ENCODE measurements around the gene ZNF710.

Gene ZNF710

GRCh38 chr15:90031231-90031791 lies 30.2 kb downstream of the ZNF710 start:
- DNase-seq = peak in 4 of 42 donors; percentile 5 to 34 (median 24)

DNA sequence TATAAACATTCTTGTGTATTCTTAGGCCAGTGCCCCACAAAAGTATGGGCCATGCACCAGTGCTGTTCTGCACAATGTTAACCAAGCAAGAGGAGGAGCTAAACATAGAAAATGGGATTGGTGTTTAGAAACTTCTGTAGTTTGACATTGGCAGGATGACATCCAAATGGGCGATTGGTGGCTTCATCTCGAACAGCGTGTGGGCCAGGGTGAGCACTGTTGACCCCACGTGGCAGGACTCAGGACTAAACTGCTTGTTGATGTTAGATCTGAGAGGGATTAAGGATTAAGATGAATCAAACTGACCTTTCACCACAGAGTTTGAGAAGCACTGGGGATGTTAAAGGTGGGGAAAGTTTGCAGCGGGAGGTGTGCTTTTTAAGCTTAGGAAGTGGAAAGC lies 31.9 kb downstream of the ZNF710 start:
- intact Hi-C loops (cut with DNase I) = no loop called here
- peak in 4 of 42 donors; percentile 8 to 35 (median 11) for DNase-seq

More at GRCh38 chr15:90031231-90031791, 30.2 kb downstream of the ZNF710 start:
- intact Hi-C loops (cut with DNase I) = no loop called here

- intact Hi-C loops (cut with DNase I) = no loop called here
- DNase-seq = peak in 3 of 42 donors; percentile 15 to 37 (median 18)
These were observed 32.3 kb downstream of the ZNF710 start for GRCh38 chr15:90033448-90033847.

GRCh38 chr15:90035095-90035839 lies 34.1 kb downstream of the ZNF710 start:
- peak in 26 of 42 donors; percentile 28 to 82 (median 52) for DNase-seq
- intact Hi-C loops (cut with DNase I) = no loop called here

GRCh38 chr15:90035840-90036230 lies 34.7 kb downstream of the ZNF710 start:
- intact Hi-C loops (cut with DNase I) = no loop called here
- DNase-seq = peak in 10 of 42 donors; percentile 27 to 52 (median 42)

- peak in 4 of 42 donors; percentile 5 to 27 (median 11) for DNase-seq
These were observed 35.2 kb downstream of the ZNF710 start for GRCh38 chr15:90036343-90036742.

DNA sequence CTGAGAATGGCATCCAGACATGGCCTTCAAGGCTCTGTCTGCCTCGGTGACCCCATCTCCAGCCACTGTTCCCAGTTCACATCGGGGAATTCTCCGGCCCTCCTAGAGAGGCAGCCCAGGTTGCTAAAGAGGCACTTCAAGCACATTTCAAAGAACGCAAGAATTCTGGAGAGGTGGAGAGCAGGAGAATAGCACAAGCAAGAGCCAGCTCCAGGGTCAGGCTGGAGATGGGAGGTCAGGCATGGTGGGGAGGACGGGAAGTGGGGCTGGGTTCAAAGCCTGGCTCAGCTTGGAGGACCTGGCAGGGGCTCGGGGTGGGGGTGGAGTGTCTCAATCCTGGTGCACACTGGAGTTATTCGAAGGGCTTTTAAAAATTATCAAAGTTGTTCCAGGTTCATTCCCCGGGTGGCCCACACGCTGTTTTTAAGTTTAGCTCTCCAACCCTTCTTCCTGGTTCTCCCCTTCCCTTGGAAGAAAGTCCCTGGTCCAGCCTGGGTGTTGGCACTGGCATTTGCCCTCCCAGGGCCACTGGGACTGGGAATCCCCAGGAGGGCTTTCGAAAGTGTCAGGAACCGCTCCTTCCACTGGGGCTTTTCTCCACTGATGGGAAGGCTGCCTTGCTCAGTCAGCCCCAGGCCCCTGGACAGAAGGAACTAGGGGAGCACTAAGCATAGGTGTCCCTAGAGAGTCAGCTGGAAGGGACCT lies 35.8 kb downstream of the ZNF710 start:
- DNase-seq = peak in 2 of 42 donors; percentile 6 to 20
- intact Hi-C loops (cut with DNase I) = no loop called here

More at GRCh38 chr15:90036343-90036742, 35.2 kb downstream of the ZNF710 start:
- intact Hi-C loops (cut with DNase I) = no loop called here

DNA sequence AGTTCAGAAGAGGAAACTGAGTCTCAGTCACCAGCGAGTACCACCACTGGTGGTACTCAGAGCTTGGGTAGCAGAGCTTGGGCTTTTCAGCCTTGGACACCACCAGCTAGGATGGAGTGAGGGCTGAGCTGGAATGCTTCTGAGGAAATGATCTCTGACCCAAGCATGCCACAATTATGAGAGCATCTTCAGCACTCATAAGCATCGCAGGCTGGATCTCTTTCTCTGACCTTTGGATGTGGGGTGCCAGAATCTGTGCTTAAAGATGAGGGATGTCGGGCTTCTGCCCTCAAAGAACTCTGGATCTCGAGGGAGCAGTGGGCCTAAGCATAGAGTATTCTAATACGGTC lies 36.4 kb downstream of the ZNF710 start:
- intact Hi-C loops (cut with DNase I) = no loop called here
- no peak for DNase-seq

- intact Hi-C loops (cut with DNase I) = no loop called here
- no peak for DNase-seq
These were observed 37.0 kb downstream of the ZNF710 start for GRCh38 chr15:90037961-90038631.

- intact Hi-C loops (cut with DNase I) = no loop called here
- DNase-seq = no peak
These were observed 37.5 kb downstream of the ZNF710 start for GRCh38 chr15:90038632-90039095.

- intact Hi-C loops (cut with DNase I) = no loop called here
- DNase-seq = no peak
These were observed 38.9 kb downstream of the ZNF710 start for GRCh38 chr15:90039996-90040395.

DNA sequence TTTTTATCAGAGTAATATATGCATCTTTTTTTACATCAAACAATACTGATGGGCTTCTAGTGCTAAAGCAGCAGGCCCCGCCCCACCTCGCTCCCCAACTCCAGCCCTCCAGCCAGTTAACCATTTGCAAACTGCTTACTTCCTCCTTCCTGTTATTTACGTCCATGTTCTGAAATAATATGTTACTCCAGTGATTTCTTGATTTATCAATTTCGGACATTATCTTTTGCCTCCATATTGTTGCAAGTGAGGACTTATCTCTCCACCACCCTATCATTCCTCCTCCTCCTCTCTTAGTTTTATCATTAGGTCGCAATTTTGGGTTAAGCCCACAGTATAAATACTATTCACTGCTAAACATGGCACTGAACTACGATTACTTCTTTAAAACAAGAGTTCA lies 39.5 kb downstream of the ZNF710 start:
- DNase-seq = no peak
- intact Hi-C loops (cut with DNase I) = no loop called here

- DNase-seq = no peak
- intact Hi-C loops (cut with DNase I) = no loop called here
These were observed 41.2 kb downstream of the ZNF710 start for GRCh38 chr15:90042356-90042755.

GRCh38 chr15:90042766-90043529 lies 41.8 kb downstream of the ZNF710 start:
- no peak for DNase-seq
- intact Hi-C loops (cut with DNase I) = no loop called here

DNA sequence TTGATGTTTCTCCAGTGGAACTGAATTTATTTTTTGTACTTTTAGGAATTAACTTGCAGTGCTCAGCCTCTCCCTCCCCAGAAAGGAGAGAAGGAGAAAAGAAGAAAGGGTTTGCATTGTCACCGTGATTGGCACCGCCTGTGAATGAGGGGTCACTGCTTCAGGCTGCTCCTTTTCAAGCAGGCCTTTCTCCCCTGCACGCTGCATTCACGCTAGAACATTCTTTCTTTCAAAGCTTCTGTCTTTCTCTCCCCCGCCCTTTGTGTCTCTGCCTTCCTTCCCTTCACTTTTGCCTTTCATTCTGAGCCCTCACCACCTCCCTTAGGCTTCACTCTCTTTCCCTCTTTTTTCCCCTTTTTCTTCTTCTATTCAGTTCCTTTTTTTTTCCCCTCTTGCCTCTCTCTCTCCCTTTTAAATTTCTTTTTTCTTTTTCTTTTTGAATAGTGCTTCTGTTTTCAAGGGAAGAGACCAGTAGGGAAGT lies 42.4 kb downstream of the ZNF710 start:
- no peak for DNase-seq
- intact Hi-C loops (cut with DNase I) = no loop called here

DNA sequence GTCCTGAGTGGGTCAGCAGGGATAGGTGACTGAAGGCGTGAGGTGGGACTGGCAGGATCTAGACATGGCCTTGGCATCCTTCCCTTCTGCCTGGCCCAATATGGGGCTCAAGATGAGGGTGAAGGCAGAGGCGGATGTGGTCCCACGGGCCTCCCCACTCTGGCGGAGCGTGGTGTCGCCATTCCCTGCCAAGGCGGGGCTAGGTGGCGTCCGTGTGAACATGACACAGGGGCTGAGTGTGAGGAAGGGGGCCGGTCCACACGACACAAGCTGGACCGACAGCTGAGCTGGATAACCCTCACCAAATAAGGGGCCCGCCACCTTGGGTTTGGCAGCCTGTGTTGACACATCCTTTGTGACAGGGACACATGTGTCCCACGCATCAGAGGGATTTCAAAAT lies 43.1 kb downstream of the ZNF710 start:
- intact Hi-C loops (cut with DNase I) = no loop called here
- DNase-seq = peak in 2 of 42 donors; percentile 30 to 33

- DNase-seq = peak in 20 of 42 donors; percentile 38 to 82 (median 60)
- intact Hi-C loops (cut with DNase I) = no loop called here
These were observed 43.8 kb downstream of the ZNF710 start for GRCh38 chr15:90044916-90045371.

DNA sequence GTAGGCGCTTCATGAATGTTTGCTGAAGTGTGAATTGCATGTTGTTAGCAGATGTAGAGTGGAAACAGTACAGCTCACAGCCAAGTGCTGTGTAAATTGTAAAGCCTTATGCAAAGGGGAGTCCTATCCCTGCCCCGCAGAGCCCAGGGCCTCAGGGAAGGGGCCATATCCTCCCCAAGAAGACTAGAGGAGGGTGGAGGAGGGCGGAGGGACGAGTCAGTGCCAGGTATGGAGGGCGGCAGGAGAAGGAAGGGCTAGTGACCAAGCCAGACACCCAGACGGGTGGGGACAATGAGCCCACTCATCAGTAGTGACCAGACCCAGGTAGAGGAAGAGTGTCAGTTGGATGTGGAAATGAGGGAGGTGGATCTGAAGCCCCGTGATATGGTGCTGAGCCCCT lies 45.2 kb downstream of the ZNF710 start:
- DNase-seq = no peak
- intact Hi-C loops (cut with DNase I) = no loop called here

All from head of caudate nucleus (tissue), 42 donors.